H1 (cell line): ENCODE measurements around the gene SMOC2. TPM values are rescaled to one million over a fixed set of nuclear protein-coding genes. Genes with fewer than 3 reads are reported as not detected.

ENCODE experiments used
- CTCF ChIA-PET: fragments of 300-600 bp; sonication (Branson Sonifier 250); formaldehyde crosslinking; loops from one replicate; lab custom pipeline; 2021; ENCODE audit not compliant: partially characterized antibody; lab: Charles Lee
- POLR2A ChIA-PET: fragments of 300-600 bp; sonication (Branson Sonifier 250); formaldehyde crosslinking; loops from one replicate; lab custom pipeline; 2021; ENCODE audit warnings: inconsistent platforms; ENCODE audit not compliant: partially characterized antibody; lab: Charles Lee
- DNase-seq, 2 experiments: peaks; one replicate each; pipeline versions ENCODE4 v3.0.0 to v3.0.0-alpha.2; 2010 to 2022; ENCODE audit warnings: low spot score in 2 of 2, low read depth in 1 of 2, mixed read lengths in 1 of 2
- FAIRE-seq: peaks from 2 replicates; lab custom pipeline; 2011; peaks lifted over from hg19 to GRCh38; lab: Jason Lieb, UNC
- H2AFZ ChIP-seq: 2 replicates; pipeline ENCODE4 v1.8.1; 2012; ENCODE audit warnings: low read length, inconsistent platforms
- H2AK5ac ChIP-seq: 2 replicates; pipeline ENCODE4 v1.6.1; 2013; ENCODE audit warnings: low read depth, low read length
- H2BK120ac ChIP-seq: replicated peaks from 2 replicates; pipeline ENCODE3; 2013; ENCODE audit warnings: low read depth, low read length, inconsistent platforms
- H2BK12ac ChIP-seq: 2 replicates; pipeline ENCODE4 v1.6.1; 2013; ENCODE audit warnings: low read depth, low read length
- H2BK15ac ChIP-seq: 2 replicates; pipeline ENCODE4 v1.6.1; 2013; ENCODE audit warnings: low read length
- H2BK20ac ChIP-seq: 2 replicates; pipeline ENCODE4 v1.6.1; 2013; ENCODE audit warnings: low read length
- H2BK5ac ChIP-seq: 2 replicates; pipeline ENCODE4 v1.6.1; 2013; ENCODE audit warnings: low read depth, low read length
- H3K14ac ChIP-seq: 2 replicates; pipeline ENCODE4 v1.6.1; 2013; ENCODE audit warnings: inconsistent platforms; ENCODE audit not compliant: insufficient read length
- H3K18ac ChIP-seq: 2 replicates; pipeline ENCODE4 v1.6.1; 2013; ENCODE audit warnings: low read length; ENCODE audit errors: extremely low read depth
- H3K23ac ChIP-seq: 2 replicates; pipeline ENCODE4 v1.6.1; 2013; ENCODE audit warnings: inconsistent platforms; ENCODE audit not compliant: insufficient read length
- H3K23me2 ChIP-seq: 2 replicates; pipeline ENCODE4 v1.6.1; 2013; ENCODE audit warnings: low read depth, low read length
- H3K27ac ChIP-seq: 2 replicates; pipeline ENCODE4 v1.6.1; 2011; ENCODE audit warnings: low read depth, low read length, inconsistent platforms
- H3K27me3 ChIP-seq, 4 experiments: replicated peaks in 1 of 4; 1 replicate in 1 of 4; 2 replicates in 3 of 4; pipeline versions ENCODE4 v1.6.1 to v1.8.1; 2011 to 2013; ENCODE audit warnings: low read length in 3 of 4, mild to moderate bottlenecking in 3 of 4, inconsistent platforms in 2 of 4, mixed read lengths in 2 of 4, moderate library complexity in 1 of 4; ENCODE audit not compliant: control insufficient read depth in 3 of 4, insufficient read depth in 3 of 4; ENCODE audit errors: extremely low read depth in 1 of 4
- H3K36me3 ChIP-seq, 4 experiments: 2 replicates each; pipeline versions ENCODE4 v1.6.1 to v1.8.1; 2011 to 2013; ENCODE audit warnings: mild to moderate bottlenecking in 4 of 4, low read length in 3 of 4, moderate library complexity in 2 of 4, control low read depth in 1 of 4, inconsistent platforms in 1 of 4; ENCODE audit not compliant: insufficient read depth in 4 of 4, control insufficient read depth in 2 of 4
- H3K4ac ChIP-seq: replicated peaks from 2 replicates; pipeline ENCODE3; 2013; ENCODE audit warnings: low read length, low read depth, mixed read lengths, inconsistent platforms; ENCODE audit not compliant: insufficient read length
- H3K4me1 ChIP-seq, 4 experiments: replicated peaks in 1 of 4; 1 replicate in 1 of 4; 2 replicates in 3 of 4; pipeline versions ENCODE4 v1.6.1 to v1.8.1; 2011 to 2013; ENCODE audit warnings: low read length in 3 of 4, inconsistent platforms in 2 of 4, mixed read lengths in 1 of 4; ENCODE audit not compliant: insufficient read depth in 4 of 4, control insufficient read depth in 3 of 4
- H3K4me2 ChIP-seq, 2 experiments: 2 replicates each; pipeline versions ENCODE4 v1.6.1 to v1.8.1; 2011 to 2013; ENCODE audit warnings: low read depth in 2 of 2, low read length in 2 of 2, control low read depth in 1 of 2, inconsistent platforms in 1 of 2, mild to moderate bottlenecking in 1 of 2; ENCODE audit not compliant: insufficient read depth in 1 of 2
- H3K4me3 ChIP-seq, 4 experiments: fragments of 200-600, 300-600 bp in 1 of 4; sonication (generic), shearing (Covaris generic), sonication (Bioruptor Twin) in 1 of 4; 2 replicates each; pipeline versions ENCODE4 v1.5.1 to v1.8.1; 2011 to 2016; ENCODE audit warnings: low read length in 4 of 4, low read depth in 3 of 4, control low read depth in 2 of 4, inconsistent platforms in 2 of 4, mild to moderate bottlenecking in 2 of 4, mixed read lengths in 1 of 4, moderate library complexity in 1 of 4; ENCODE audit not compliant: insufficient read depth in 2 of 4; ENCODE audit errors: extremely low read depth in 1 of 4
- H3K56ac ChIP-seq: replicated peaks from 2 replicates; pipeline ENCODE3; 2013; ENCODE audit warnings: low read depth, mild to moderate bottlenecking, mixed read lengths, low read length, inconsistent platforms; ENCODE audit not compliant: insufficient read length
- H3K79me1 ChIP-seq: 2 replicates; pipeline ENCODE4 v1.6.1; 2013; ENCODE audit warnings: low read depth, low read length, control low read depth
- H3K79me2 ChIP-seq, 2 experiments: 2 replicates each; pipeline versions ENCODE4 v1.6.1 to v1.8.1; 2012 to 2013; ENCODE audit warnings: low read length in 2 of 2, mild to moderate bottlenecking in 2 of 2, inconsistent platforms in 1 of 2; ENCODE audit not compliant: insufficient read depth in 2 of 2, control insufficient read depth in 1 of 2
- H3K9ac ChIP-seq, 4 experiments: replicated peaks in 1 of 4; 1 replicate in 1 of 4; 2 replicates in 3 of 4; pipeline versions ENCODE4 v1.6.1 to v1.8.1; 2011 to 2013; ENCODE audit warnings: low read depth in 3 of 4, low read length in 3 of 4, control low read depth in 2 of 4, mild to moderate bottlenecking in 2 of 4, moderate library complexity in 2 of 4, inconsistent platforms in 1 of 4; ENCODE audit errors: extremely low read depth in 1 of 4
- H3K9me3 ChIP-seq, 2 experiments: 2 replicates each; pipeline versions ENCODE4 v1.6.1 to v1.8.1; 2012 to 2013; ENCODE audit warnings: mild to moderate bottlenecking in 2 of 2, moderate library complexity in 2 of 2, control low read depth in 1 of 2, inconsistent platforms in 1 of 2, low read depth in 1 of 2, low read length in 1 of 2, mixed read lengths in 1 of 2; ENCODE audit not compliant: insufficient read depth in 2 of 2
- H4K20me1 ChIP-seq, 2 experiments: replicated peaks in 1 of 2; 2 replicates each; pipeline versions ENCODE3 to v1.8.1; 2011 to 2013; ENCODE audit warnings: inconsistent platforms in 2 of 2, low read length in 2 of 2, mild to moderate bottlenecking in 1 of 2; ENCODE audit not compliant: insufficient read depth in 2 of 2, control insufficient read depth in 1 of 2
- H4K5ac ChIP-seq: 2 replicates; pipeline ENCODE4 v1.6.1; 2013; ENCODE audit warnings: low read length, low read depth, mixed read lengths, inconsistent platforms; ENCODE audit not compliant: insufficient read length
- H4K8ac ChIP-seq: 2 replicates; pipeline ENCODE4 v1.8.0; 2013; ENCODE audit warnings: mild to moderate bottlenecking, moderate library complexity, low read length, inconsistent platforms; ENCODE audit not compliant: insufficient read depth; ENCODE audit errors: extremely low read depth
- H4K91ac ChIP-seq: replicated peaks from 2 replicates; pipeline ENCODE3; 2013; ENCODE audit warnings: low read length, mixed read lengths, inconsistent platforms; ENCODE audit not compliant: insufficient read length
- ATF2 ChIP-seq: IDR thresholded peaks from 2 replicates; pipeline ENCODE4 v1.6.1; 2012; ENCODE audit warnings: low read length, inconsistent platforms
- ATF3 ChIP-seq: IDR thresholded peaks from 2 replicates; pipeline ENCODE4 v1.6.1; 2011; ENCODE audit warnings: low read depth, mild to moderate bottlenecking, low read length; ENCODE audit not compliant: insufficient read depth
- BACH1 ChIP-seq: IDR thresholded peaks from 2 replicates; pipeline ENCODE4 v1.6.1; 2012; ENCODE audit warnings: low read length, improper control_type of control experiment
- CEBPB ChIP-seq: IDR thresholded peaks from 2 replicates; pipeline ENCODE4 v1.6.1; 2012; ENCODE audit warnings: low read depth, low read length
- CTBP2 ChIP-seq: IDR thresholded peaks from 2 replicates; pipeline ENCODE4 v1.7.0; 2011; ENCODE audit warnings: borderline replicate concordance, mild to moderate bottlenecking, moderate library complexity, mixed read lengths, low read length; ENCODE audit not compliant: insufficient read depth, insufficient read length
- FOSL1 ChIP-seq: IDR thresholded peaks from 2 replicates; pipeline ENCODE4 v1.6.1; 2011; ENCODE audit warnings: mild to moderate bottlenecking, low read depth, low read length, moderate library complexity; ENCODE audit not compliant: insufficient read depth
- JUND ChIP-seq: IDR thresholded peaks from 2 replicates; pipeline ENCODE4 v1.6.1; 2011; ENCODE audit warnings: mild to moderate bottlenecking, improper control_type of control experiment, low read length
- PHF8 ChIP-seq: fragments of 200-600 bp; sonication (generic); conservative IDR thresholded peaks from 2 replicates; pipeline ENCODE4 v1.7.1; 2012; ENCODE audit warnings: low read depth, mild to moderate bottlenecking, inconsistent platforms, low read length, moderate library complexity
- POU5F1 ChIP-seq: IDR thresholded peaks from 2 replicates; pipeline ENCODE4 v1.6.1; 2011; ENCODE audit warnings: low read depth, mild to moderate bottlenecking, low read length, moderate library complexity
- SAP30 ChIP-seq: fragments of 300-600 bp; sonication (generic); IDR thresholded peaks from 2 replicates; pipeline ENCODE4 v1.7.1; 2012; ENCODE audit warnings: low read length, moderate library complexity, mild to moderate bottlenecking, inconsistent platforms; ENCODE audit not compliant: insufficient read depth, insufficient replicate concordance
- SP2 ChIP-seq: IDR thresholded peaks from 2 replicates; pipeline ENCODE4 v1.6.1; 2012; ENCODE audit warnings: mild to moderate bottlenecking, low read length, inconsistent platforms
- SP4 ChIP-seq: IDR thresholded peaks from 2 replicates; pipeline ENCODE4 v1.6.1; 2012; ENCODE audit warnings: low read length, inconsistent platforms
- TEAD4 ChIP-seq: IDR thresholded peaks from 2 replicates; pipeline ENCODE4 v1.6.1; 2012; ENCODE audit warnings: low read depth, low read length, inconsistent platforms, mixed read lengths
- WGBS, 2 experiments: shearing (Covaris generic) in 1 of 2; methylation state at CpG; one replicate each; pipeline versions ENCODE4 v1.1.6 to v1.1.7; 2013 to 2015; ENCODE audit warnings: low lambda C conversion rate in 2 of 2, mixed read lengths in 2 of 2, inconsistent platforms in 1 of 2, low coverage in 1 of 2, missing lambda C conversion rate in 1 of 2; ENCODE audit not compliant: insufficient replicate concordance in 2 of 2, insufficient coverage in 1 of 2, insufficient read length in 1 of 2; ENCODE audit errors: extremely low coverage in 1 of 2, missing lambda C conversion rate in 1 of 2; 5-methylcytosine and 5-hydroxymethylcytosine counted together
- polyA plus RNA-seq, 7 experiments: library from polyadenylated mRNA; depleted of rRNA in 3 of 7; stranded (reverse) in 5 of 7; unstranded in 2 of 7; fragments of >200 nt in 5 of 7; fragments of 200-250 nt in 2 of 7; gene quantifications; 1 replicate in 5 of 7; 2 replicates in 1 of 7; 4 replicates in 1 of 7; pipeline versions ENCODE4 v1.2.1 to v1.2.3, GENCODE V29; 2011 to 2013; ENCODE audit warnings: missing spikeins in 2 of 7, mixed read lengths in 2 of 7
- total RNA-seq: library from RNA; stranded (reverse); fragmentation: NEBNext Ultra II Directional; extraction: Animal tissue kit (Norgen Biotek cat#: 25700); gene quantifications from 2 replicates; pipeline ENCODE4 v1.2.1, GENCODE V29; 2021

Gene SMOC2
- total and polyA plus RNA-seq, 2 of the 8 experiments (the other 6 are each of a cell fraction or from before 2014, with no cell fraction given): 7.7 to 8.5 TPM

DNA sequence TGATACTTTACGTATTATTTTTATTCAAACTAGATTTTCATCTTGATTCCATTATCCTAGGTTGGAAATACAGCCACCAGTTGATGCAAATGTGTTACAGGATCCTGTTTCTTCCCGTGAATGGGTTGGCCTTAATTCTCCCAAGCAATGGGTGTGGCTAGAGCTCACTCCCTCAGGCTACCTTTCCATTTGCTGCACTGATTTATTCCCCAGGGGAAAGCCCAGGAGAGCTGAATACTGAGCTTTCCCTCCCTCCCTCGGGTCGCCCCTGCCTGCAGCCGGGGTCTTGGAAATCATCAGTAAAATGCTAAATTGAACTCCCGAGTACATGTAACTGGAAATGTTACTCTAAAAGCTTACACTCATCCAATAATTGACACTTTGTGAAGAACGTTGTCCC lies 9.9 kb downstream of the SMOC2 start:
- DNase-seq: no peak
- H3K4me3 ChIP-seq: no peak overlapping the region
- no peak overlapping the region for H2AFZ ChIP-seq
- no peak overlapping the region for H3K18ac ChIP-seq
- no peaks in the 10 kb centered on the region for H3K79me2 ChIP-seq
- no peak overlapping the region for H3K27ac ChIP-seq
- H2AK5ac ChIP-seq: no peak overlapping the region
- H3K4me2 ChIP-seq: no peak overlapping the region; a peak in 1 of 4 replicates
- no peak overlapping the region for H4K5ac ChIP-seq
- H4K91ac ChIP-seq: no peak overlapping the region
- 62% methylated on average over 7 of the region's 7 CpGs; no CpG with 5 or more reads in 1 of the 2 experiments for WGBS, 2 experiments
- H3K56ac ChIP-seq: no peak overlapping the region
- no peaks in the 10 kb centered on the region for H3K79me1 ChIP-seq
- no peaks in the 10 kb centered on the region for H3K23me2 ChIP-seq
- no peaks in the 10 kb centered on the region for H3K27me3 ChIP-seq
- H3K4ac ChIP-seq: no peak overlapping the region
- no peak overlapping the region for H2BK120ac ChIP-seq
- no peaks in the 10 kb centered on the region for H3K9me3 ChIP-seq
- no peaks in the 10 kb centered on the region for H3K36me3 ChIP-seq
- no peak overlapping the region for H3K14ac ChIP-seq
- H2BK20ac ChIP-seq: no peak overlapping the region
- ChIA-PET CTCF (interaction anchor here (0.8 to 2.0 kb wide), 13 partner anchors 9 to 438 kb away, joined by 3 to 14 read pairs (median 4); no protein-coding TSS in a partner anchor), POLR2A (no interaction called here)
- no peak overlapping the region for H2BK12ac ChIP-seq
- peaks cover 8 to 23% (median 11%) of the 10 kb centered on the region in 4 experiments for H3K4me1 ChIP-seq
- no peak overlapping the region for H4K8ac ChIP-seq
- no peak for FAIRE-seq
- no peak overlapping the region for H2BK5ac ChIP-seq
- no peaks in the 10 kb centered on the region for H4K20me1 ChIP-seq
- H3K23ac ChIP-seq: no peak overlapping the region
- H3K9ac ChIP-seq: no peak overlapping the region
- no peak overlapping the region for H2BK15ac ChIP-seq
- TF ChIP-seq ATF2 (no peak), POU5F1 (no peak), TEAD4 (no peak), ATF3 (no peak), CTBP2 (no peak), PHF8 (no peak), SAP30 (no peak), SP2 (no peak), FOSL1 (no peak), CEBPB (no peak), JUND (no peak), BACH1 (no peak), SP4 (no peak)
